Activated naive CD4-positive, alpha-beta T cell treated with anti-CD3 and anti-CD28 coated beads, Interleukin-2, amount 50 U/mL, for 72 hours (primary cell): ENCODE data around the gene HOXA4. TPM values are rescaled to one million over a fixed set of nuclear protein-coding genes. Genes with fewer than 3 reads are reported as not detected.

Source experiments
- ATAC-seq, 2 donors: fragments of 150-1000 bp; cut with Tn5 transposase; 2 replicates each; pipeline ENCODE4 v1.10.0; 2021; ENCODE audit warnings: mild to moderate bottlenecking in 2 of 2, moderate library complexity in 2 of 2
- DNase-seq, 2 donors: peaks; one replicate each; pipeline ENCODE4 v3.0.0; 2021 to 2022; ENCODE audit warnings: low spot score in 2 of 2
- H3K27ac Mint-ChIP-seq, 2 donors: one replicate each; pipeline ENCODE4 v1.8.0; 2022; ENCODE audit warnings: mild to moderate bottlenecking in 2 of 2, mixed read lengths in 2 of 2
- H3K36me3 Mint-ChIP-seq, 2 donors: one replicate each; pipeline ENCODE4 v1.8.0; 2022; ENCODE audit warnings: mixed read lengths in 2 of 2
- H3K9me3 Mint-ChIP-seq, 2 donors: one replicate each; pipeline ENCODE4 v1.8.0; 2022; ENCODE audit warnings: mixed read lengths in 2 of 2
- total RNA-seq, 2 donors: library from RNA; stranded (reverse); gene quantifications; one replicate each; pipeline ENCODE4 v1.2.3, GENCODE V29; 2022

HOXA4 gene
- total RNA-seq, 2 donors from 2014 or later: 0.59 TPM; not detected in 1

- H3K27ac Mint-ChIP-seq: no peak overlapping the region
- H3K9me3 Mint-ChIP-seq: no peaks in the 10 kb centered on the region
Measured at GRCh38 chr7:27082171-27082570, 48.4 kb downstream of the HOXA4 start.

DNA sequence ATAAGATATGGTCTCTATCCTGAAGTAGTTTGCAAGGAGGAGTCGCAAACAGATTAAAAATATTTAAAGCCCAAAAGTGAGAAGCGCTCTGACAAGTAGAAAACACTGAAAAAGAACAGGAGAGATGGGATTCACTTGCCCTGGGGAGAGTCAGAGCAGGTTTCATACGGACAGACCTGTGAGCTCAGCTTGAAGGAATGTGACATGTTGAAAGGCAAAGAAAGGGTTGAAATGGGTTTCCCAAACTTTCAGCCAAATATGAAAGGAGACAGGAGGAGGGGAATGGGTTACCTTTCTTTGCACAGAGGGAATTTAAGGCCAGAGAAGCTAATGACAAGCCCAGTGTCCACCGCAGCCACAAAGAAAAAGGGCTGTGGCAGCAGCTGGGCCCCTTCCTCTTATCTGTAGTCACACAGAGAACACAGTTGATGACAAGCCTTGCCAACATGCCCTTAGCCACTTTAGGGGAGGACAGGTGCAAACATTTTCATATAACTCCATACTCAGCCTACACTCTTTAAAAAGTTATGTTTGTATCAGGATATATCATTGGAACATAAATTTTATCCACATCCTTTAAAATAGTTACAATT lies 49.6 kb downstream of the HOXA4 start:
- no peaks in the 10 kb centered on the region for H3K9me3 Mint-ChIP-seq
- no peak for DNase-seq
- no peak for ATAC-seq
- no peaks in the 10 kb centered on the region for H3K36me3 Mint-ChIP-seq
- H3K27ac Mint-ChIP-seq: no peak overlapping the region

More at GRCh38 chr7:27082171-27082570, 48.4 kb downstream of the HOXA4 start:
- peaks cover 0 to under 1% of the 10 kb centered on the region in 2 donors for H3K36me3 Mint-ChIP-seq
- ATAC-seq (no peak), DNase-seq (no peak)

DNA sequence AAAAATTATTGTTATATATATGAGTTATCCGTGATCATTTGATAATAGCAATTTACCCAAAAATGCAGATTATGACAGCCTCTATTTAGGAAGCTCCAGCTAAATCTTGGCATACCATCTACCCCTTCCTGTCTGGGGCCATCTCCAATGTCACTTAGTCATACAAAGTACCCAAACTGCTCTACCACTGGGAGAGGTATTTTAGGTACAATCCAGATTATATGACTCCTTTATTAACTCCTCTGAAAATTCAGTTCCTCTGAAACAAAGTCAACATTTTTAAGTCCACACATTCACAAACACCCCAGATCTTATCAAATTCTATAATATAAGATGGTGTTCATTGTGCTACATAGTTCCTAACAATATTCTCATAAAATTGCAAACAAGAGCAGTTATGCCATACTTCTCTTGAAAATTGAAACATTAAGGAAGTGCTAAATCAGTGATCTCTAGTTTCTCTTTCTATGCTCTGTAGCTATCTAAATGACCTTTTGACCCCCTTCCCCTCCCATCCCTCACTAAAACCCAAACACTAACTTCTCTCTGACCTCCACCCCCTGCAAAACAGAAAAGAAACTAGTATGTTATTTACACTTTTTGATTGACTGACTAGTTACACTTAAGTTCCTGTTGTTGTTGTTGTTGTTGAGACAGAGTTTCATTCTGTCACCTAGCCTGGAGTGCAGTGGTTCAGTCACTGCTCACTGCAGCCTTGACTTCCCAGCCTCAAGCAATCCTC lies 51.2 kb downstream of the HOXA4 start:
- Mint-ChIP-seq H3K27ac (no peak overlapping the region), H3K36me3 (no peaks in the 10 kb centered on the region), H3K9me3 (no peaks in the 10 kb centered on the region)
- ATAC-seq: no peak
- DNase-seq: no peak

- Mint-ChIP-seq H3K36me3 (no peaks in the 10 kb centered on the region), H3K9me3 (no peaks in the 10 kb centered on the region), H3K27ac (no peak overlapping the region)
- DNase-seq (no peak), ATAC-seq (no peak)
Measured at GRCh38 chr7:27078616-27079233, 51.8 kb downstream of the HOXA4 start.

Other genes starting within 250 kb of the HOXA4 start
- under 1 TPM in 1 of 2 donors, not detected in 1; 0.16 TPM for gene HOXA1, start 34.8 kb downstream of the HOXA4 start, total RNA-seq
- not detected for gene HOXA2, start 28.1 kb downstream of the HOXA4 start, total RNA-seq
- gene HOXA5, start 12.9 kb upstream of the HOXA4 start, total RNA-seq: not detected
- gene HOXA6, start 17.0 kb upstream of the HOXA4 start, total RNA-seq: under 1 TPM in 1 of 2 donors, not detected in 1; 0.31 TPM
- gene HOXA3, start 21.8 kb upstream of the HOXA4 start, total RNA-seq: not detected
- gene HOXA7, start 25.9 kb upstream of the HOXA4 start, total RNA-seq: not detected
- not detected for gene HOXA9, start 34.8 kb upstream of the HOXA4 start, total RNA-seq
- not detected for gene HOXA10, start 43.6 kb upstream of the HOXA4 start, total RNA-seq
- gene HOXA11, start 54.5 kb upstream of the HOXA4 start, total RNA-seq: not detected
- gene HOXA13, start 69.3 kb upstream of the HOXA4 start, total RNA-seq: not detected
- gene EVX1, start 112.0 kb upstream of the HOXA4 start, total RNA-seq: not detected